ENCODE measurements around the gene OR2G6.
"Not testable (repeated sequence)": the region's sequence is repeated elsewhere in the genome, so short reads cannot be mapped to it uniquely, and the experiment has no call there.

- TF ChIP-seq POLR2A (IDR thresholded peaks at IDR 0.05; ENCODE audit: extremely low read depth, insufficient read length); MYC (IDR thresholded peaks at IDR 0.05; ENCODE audit: low read depth, low read length): not testable (repeated sequence)
- TF ChIP-seq, protein P1, sequence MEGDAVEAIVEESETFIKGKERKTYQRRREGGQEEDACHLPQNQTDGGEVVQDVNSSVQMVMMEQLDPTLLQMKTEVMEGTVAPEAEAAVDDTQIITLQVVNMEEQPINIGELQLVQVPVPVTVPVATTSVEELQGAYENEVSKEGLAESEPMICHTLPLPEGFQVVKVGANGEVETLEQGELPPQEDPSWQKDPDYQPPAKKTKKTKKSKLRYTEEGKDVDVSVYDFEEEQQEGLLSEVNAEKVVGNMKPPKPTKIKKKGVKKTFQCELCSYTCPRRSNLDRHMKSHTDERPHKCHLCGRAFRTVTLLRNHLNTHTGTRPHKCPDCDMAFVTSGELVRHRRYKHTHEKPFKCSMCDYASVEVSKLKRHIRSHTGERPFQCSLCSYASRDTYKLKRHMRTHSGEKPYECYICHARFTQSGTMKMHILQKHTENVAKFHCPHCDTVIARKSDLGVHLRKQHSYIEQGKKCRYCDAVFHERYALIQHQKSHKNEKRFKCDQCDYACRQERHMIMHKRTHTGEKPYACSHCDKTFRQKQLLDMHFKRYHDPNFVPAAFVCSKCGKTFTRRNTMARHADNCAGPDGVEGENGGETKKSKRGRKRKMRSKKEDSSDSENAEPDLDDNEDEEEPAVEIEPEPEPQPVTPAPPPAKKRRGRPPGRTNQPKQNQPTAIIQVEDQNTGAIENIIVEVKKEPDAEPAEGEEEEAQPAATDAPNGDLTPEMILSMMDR (IDR thresholded peaks at IDR 0.05; ENCODE audit: low read depth, low read length), result not testable (repeated sequence)
- TF ChIP-seq, protein P2, sequence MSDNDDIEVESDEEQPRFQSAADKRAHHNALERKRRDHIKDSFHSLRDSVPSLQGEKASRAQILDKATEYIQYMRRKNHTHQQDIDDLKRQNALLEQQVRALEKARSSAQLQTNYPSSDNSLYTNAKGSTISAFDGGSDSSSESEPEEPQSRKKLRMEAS (IDR thresholded peaks at IDR 0.05; ENCODE audit: low read depth, low read length), result not testable (repeated sequence)
Measured at GRCh38 chr1:248473051-248473450, 34.8 kb upstream of the OR2G6 start, which contains the start of gene OR2T3.
